ENCODE data around the gene WFIKKN1. TPM values are rescaled to one million over a fixed set of nuclear protein-coding genes. Genes with fewer than 3 reads are reported as not detected.

WFIKKN1 gene
- total RNA-seq, 1 donor from 2014 or later: 0.47 TPM

DNA sequence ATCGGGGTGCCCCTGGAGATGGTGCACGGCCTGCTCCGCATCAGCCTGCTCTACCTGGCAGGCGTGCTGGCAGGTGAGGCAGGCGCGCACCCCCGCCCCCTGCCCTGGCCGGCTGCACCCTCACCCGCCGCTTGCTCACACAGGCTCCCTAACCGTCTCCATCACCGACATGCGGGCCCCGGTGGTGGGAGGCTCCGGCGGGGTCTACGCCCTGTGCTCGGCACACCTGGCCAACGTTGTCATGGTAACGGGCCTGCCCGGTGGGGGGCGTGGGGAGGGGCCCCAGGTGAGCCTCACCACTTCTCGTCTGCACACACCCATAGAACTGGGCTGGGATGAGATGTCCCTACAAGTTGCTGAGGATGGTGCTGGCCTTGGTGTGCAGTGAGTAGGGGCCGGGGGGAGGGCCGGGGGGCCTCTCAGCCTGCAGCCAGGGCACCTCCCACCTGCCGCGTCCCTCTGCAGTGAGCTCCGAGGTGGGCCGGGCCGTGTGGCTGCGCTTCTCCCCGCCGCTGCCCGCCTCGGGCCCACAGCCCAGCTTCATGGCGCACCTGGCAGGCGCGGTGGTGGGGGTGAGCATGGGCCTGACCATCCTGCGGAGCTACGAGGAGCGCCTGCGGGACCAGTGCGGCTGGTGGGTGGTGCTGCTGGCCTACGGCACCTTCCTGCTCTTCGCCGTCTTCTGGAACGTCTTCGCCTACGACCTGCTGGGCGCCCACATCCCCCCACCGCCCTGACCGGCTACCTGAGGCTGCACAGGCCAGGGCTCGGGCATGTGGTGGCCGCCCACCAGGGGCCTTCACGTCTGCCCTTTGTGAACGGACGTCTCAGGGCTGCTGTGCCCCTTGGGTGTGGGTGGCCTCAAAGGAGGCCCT lies 46.8 kb downstream of the WFIKKN1 start:
- no peak for DNase-seq (ENCODE audit: low spot score)
- Mint-ChIP-seq H3K27me3 (ENCODE audit: low read depth) (no peaks in the 10 kb centered on the region), H3K36me3 (ENCODE audit: low read depth) (peaks cover 10% of the 10 kb centered on the region), H3K27ac (ENCODE audit: unreplicated experiment) (no peak overlapping the region), H3K4me1 (ENCODE audit: low read depth) (peaks cover 30% of the 10 kb centered on the region), H3K9me3 (ENCODE audit: low read depth) (no peaks in the 10 kb centered on the region), H3K4me3 (ENCODE audit: unreplicated experiment) (no peak overlapping the region)
- no peak for TF ChIP-seq CTCF (IDR thresholded peaks at IDR 0.05)

DNA sequence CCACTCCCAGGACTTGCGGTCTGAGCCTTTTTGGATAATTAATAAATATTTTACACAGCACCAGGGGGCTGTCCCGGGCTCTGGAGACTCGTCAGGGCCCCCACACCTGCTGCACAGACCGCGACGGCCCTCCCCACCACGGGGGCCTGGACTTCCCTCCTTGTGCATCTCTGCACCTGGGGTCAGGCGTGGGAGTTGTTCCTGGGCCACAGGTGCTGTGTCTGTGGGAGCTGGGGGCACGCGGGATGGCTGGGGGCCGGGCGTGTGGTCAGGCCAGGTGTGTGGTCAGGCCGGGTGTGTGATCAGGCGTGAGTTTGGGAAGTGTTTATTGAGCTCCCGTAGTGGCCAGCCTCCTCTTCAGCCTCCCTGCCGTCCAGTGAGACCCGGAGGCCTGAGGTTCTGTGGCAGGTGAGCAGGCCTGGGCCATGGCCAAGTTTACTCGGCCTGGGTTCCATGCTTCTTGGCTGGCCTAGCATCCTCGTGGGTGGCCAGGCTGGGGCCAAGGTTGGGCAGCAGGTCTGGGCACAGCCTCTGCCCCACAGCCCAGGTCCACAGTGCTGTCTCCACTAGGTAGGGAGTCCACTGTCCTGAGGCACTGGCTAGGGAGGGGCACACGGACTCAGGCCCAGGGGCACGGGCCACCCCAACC lies 47.5 kb downstream of the WFIKKN1 start:
- peaks cover 8% of the 10 kb centered on the region for H3K36me3 Mint-ChIP-seq (ENCODE audit: low read depth)
- H3K4me3 Mint-ChIP-seq (ENCODE audit: unreplicated experiment): no peak overlapping the region
- no peak for DNase-seq (ENCODE audit: low spot score)
- no peak for TF ChIP-seq CTCF (IDR thresholded peaks at IDR 0.05)
- H3K9me3 Mint-ChIP-seq (ENCODE audit: low read depth): no peaks in the 10 kb centered on the region
- no peak overlapping the region for H3K27ac Mint-ChIP-seq (ENCODE audit: unreplicated experiment)
- peaks cover 38% of the 10 kb centered on the region for H3K4me1 Mint-ChIP-seq (ENCODE audit: low read depth)
- no peaks in the 10 kb centered on the region for H3K27me3 Mint-ChIP-seq (ENCODE audit: low read depth)

- Mint-ChIP-seq H3K4me1 (ENCODE audit: low read depth) (peaks cover 41% of the 10 kb centered on the region), H3K36me3 (ENCODE audit: low read depth) (peaks cover 8% of the 10 kb centered on the region), H3K9me3 (ENCODE audit: low read depth) (no peaks in the 10 kb centered on the region), H3K27ac (ENCODE audit: unreplicated experiment) (peak overlapping the region; percentile 93), H3K27me3 (ENCODE audit: low read depth) (no peaks in the 10 kb centered on the region), H3K4me3 (ENCODE audit: unreplicated experiment) (peak overlapping the region; percentile 76)
- TF ChIP-seq CTCF (IDR thresholded peaks at IDR 0.05): no peak
- no peak for DNase-seq (ENCODE audit: low spot score)
These were observed 48.4 kb downstream of the WFIKKN1 start for GRCh38 chr16:678858-679813.

DNA sequence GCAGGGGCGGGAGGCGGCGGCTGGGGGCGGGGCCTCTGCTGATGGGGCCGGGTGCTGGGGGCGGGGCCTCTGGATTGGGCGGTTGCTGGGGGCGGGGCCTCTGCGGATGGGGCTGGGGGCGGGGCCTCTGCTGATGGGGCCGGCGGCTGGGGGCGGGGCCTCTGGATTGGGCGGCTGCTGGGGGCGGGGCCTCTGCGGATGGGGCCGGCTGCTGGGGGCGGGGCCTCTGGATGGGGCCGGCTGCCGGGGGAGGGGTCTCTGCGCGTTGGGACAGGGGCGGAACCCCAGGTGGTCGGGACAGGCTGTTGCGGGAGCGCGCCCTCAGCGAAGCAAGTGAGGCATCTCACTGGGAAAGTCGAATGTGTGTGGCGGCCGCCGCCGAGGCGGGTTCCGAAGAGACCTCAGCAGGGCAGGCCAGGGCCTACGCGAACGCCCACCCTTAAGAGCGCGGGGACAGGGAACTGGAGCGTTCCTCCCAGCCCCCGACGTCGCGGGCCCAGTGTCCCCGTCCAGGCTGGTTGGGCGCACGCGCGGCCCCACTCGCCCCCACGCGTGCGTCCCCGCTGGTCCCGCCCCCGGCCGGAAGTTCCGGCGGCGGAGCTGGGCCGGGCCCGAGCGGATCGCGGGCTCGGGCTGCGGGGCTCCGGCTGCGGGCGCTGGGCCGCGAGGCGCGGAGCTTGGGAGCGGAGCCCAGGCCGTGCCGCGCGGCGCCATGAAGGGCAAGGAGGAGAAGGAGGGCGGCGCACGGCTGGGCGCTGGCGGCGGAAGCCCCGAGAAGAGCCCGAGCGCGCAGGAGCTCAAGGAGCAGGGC lies 49.2 kb downstream of the WFIKKN1 start, which contains the start of gene STUB1:
TSS of gene STUB1 (plus strand) at position 597 of the 811 bp plus-strand sequence. CDS start at position 713, 116 bp downstream.
- peaks cover 8% of the 10 kb centered on the region for H3K36me3 Mint-ChIP-seq (ENCODE audit: low read depth)
- peak within 1 kb of the TSS; percentile 94 for H3K27ac Mint-ChIP-seq (ENCODE audit: unreplicated experiment)
- no peak for TF ChIP-seq CTCF (IDR thresholded peaks at IDR 0.05)
- no peaks in the 10 kb centered on the region for H3K27me3 Mint-ChIP-seq (ENCODE audit: low read depth)
- DNase-seq (ENCODE audit: low spot score): no peak
- peak within 1 kb of the TSS; percentile 76 for H3K4me3 Mint-ChIP-seq (ENCODE audit: unreplicated experiment)
- H3K9me3 Mint-ChIP-seq (ENCODE audit: low read depth): no peaks in the 10 kb centered on the region
- peaks cover 37% of the 10 kb centered on the region for H3K4me1 Mint-ChIP-seq (ENCODE audit: low read depth)
